HEK293 (cell line): Measurements from ENCODE around the gene MAP4K4.

ENCODE experiments used
- CTCF ChIA-PET: fragments of 350-600 bp; formaldehyde crosslinking; extraction: SDS; loops from one replicate; lab custom pipeline; 2021; ENCODE audit warnings: antibody characterized with exemption; lab: Yijun Ruan, JAX
- POLR2A ChIA-PET: fragments of 300-600 bp; formaldehyde crosslinking; extraction: SDS; loops from one replicate; lab custom pipeline; 2020; ENCODE audit warnings: antibody characterized with exemption, inconsistent platforms; lab: Yijun Ruan, JAX
- H3K27ac ChIP-seq: fragments of 200-500 bp; sonication (Bioruptor generic); 2 replicates; pipeline ENCODE4 v1.5.1; 2014; ENCODE audit warnings: low read depth, low read length, control low read depth, inconsistent platforms; ENCODE audit errors: extremely low read depth
- H3K36me3 ChIP-seq, 2 experiments: fragments of 200-500 bp in 1 of 2; sonication (Bioruptor generic) in 1 of 2; 1 replicate in 1 of 2; 2 replicates in 1 of 2; pipeline ENCODE4 v1.5.1; 2014 to 2017; ENCODE audit warnings: inconsistent platforms in 2 of 2, low read length in 2 of 2; ENCODE audit not compliant: control insufficient read depth in 2 of 2, insufficient read depth in 1 of 2
- H3K4me1 ChIP-seq: fragments of 200-500 bp; sonication (Bioruptor generic); 2 replicates; pipeline ENCODE4 v1.5.1; 2014; ENCODE audit warnings: mild to moderate bottlenecking, low read length, inconsistent platforms; ENCODE audit not compliant: control insufficient read depth, insufficient read depth
- H3K4me3 ChIP-seq: 2 replicates; pipeline ENCODE4 v1.5.1; 2011; ENCODE audit warnings: low read depth, mild to moderate bottlenecking, control low read depth, low read length, moderate library complexity
- H3K9me3 ChIP-seq: fragments of 200-500 bp; sonication (Bioruptor generic); 2 replicates; pipeline ENCODE4 v1.5.1; 2014; ENCODE audit warnings: low read depth, low read length, inconsistent platforms; ENCODE audit not compliant: control insufficient read depth, insufficient read depth
- FEZF1 ChIP-seq: fragments of 450-650 bp; formaldehyde crosslinking; IDR thresholded peaks from 2 replicates; pipeline ENCODE4 v1.5.1; 2016; ENCODE audit warnings: missing biosample characterization, missing genetic modification characterization
- GLI4 ChIP-seq: fragments of 450-650 bp; formaldehyde crosslinking; IDR thresholded peaks from 2 replicates; pipeline ENCODE4 v1.5.1; 2016; ENCODE audit warnings: missing biosample characterization, missing genetic modification characterization
- KLF1 ChIP-seq: fragments of 450-650 bp; formaldehyde crosslinking; IDR thresholded peaks from 2 replicates; pipeline ENCODE4 v1.5.1; 2016; ENCODE audit warnings: missing biosample characterization, missing genetic modification characterization
- KLF8 ChIP-seq: fragments of 450-650 bp; formaldehyde crosslinking; IDR thresholded peaks from 2 replicates; pipeline ENCODE4 v1.5.1; 2016; ENCODE audit warnings: missing biosample characterization, missing genetic modification characterization
- MYNN ChIP-seq: fragments of 450-650 bp; formaldehyde crosslinking; IDR thresholded peaks from 2 replicates; pipeline ENCODE4 v1.5.1; 2016; ENCODE audit warnings: missing biosample characterization, missing genetic modification characterization, borderline replicate concordance
- OVOL3 ChIP-seq: fragments of 450-650 bp; formaldehyde crosslinking; IDR thresholded peaks from 2 replicates; pipeline ENCODE4 v1.5.1; 2016; ENCODE audit warnings: missing biosample characterization, missing genetic modification characterization
- SALL2 ChIP-seq: fragments of 450-650 bp; formaldehyde crosslinking; IDR thresholded peaks from 2 replicates; pipeline ENCODE4 v1.5.0; 2017; ENCODE audit warnings: missing biosample characterization, mild to moderate bottlenecking, missing genetic modification characterization, borderline replicate concordance
- YY1 ChIP-seq: fragments of 450-650 bp; formaldehyde crosslinking; IDR thresholded peaks from 2 replicates; pipeline ENCODE4 v1.5.1; 2018; ENCODE audit warnings: missing biosample characterization, missing genetic modification characterization
- ZBTB21 ChIP-seq: fragments of 450-650 bp; formaldehyde crosslinking; IDR thresholded peaks from 2 replicates; pipeline ENCODE4 v1.5.1; 2017; ENCODE audit warnings: missing biosample characterization, missing genetic modification characterization
- ZNF2 ChIP-seq: fragments of 450-650 bp; formaldehyde crosslinking; IDR thresholded peaks from 2 replicates; pipeline ENCODE4 v1.5.1; 2016; ENCODE audit warnings: missing biosample characterization, missing genetic modification characterization
- ZNF23 ChIP-seq: fragments of 450-650 bp; formaldehyde crosslinking; IDR thresholded peaks from 2 replicates; pipeline ENCODE4 v1.5.1; 2016; ENCODE audit warnings: missing biosample characterization, missing genetic modification characterization, borderline replicate concordance
- ZNF311 ChIP-seq: fragments of 450-650 bp; formaldehyde crosslinking; IDR thresholded peaks from 2 replicates; pipeline ENCODE4 v1.5.1; 2017; ENCODE audit warnings: missing biosample characterization, missing genetic modification characterization, borderline replicate concordance
- ZNF514 ChIP-seq: fragments of 450-650 bp; formaldehyde crosslinking; IDR thresholded peaks from 2 replicates; pipeline ENCODE4 v1.5.1; 2016; ENCODE audit warnings: missing biosample characterization, missing genetic modification characterization
- ZNF560 ChIP-seq: fragments of 450-650 bp; formaldehyde crosslinking; IDR thresholded peaks from 2 replicates; pipeline ENCODE4 v1.5.1; 2017; ENCODE audit warnings: missing biosample characterization, missing genetic modification characterization, borderline replicate concordance
- ZNF677 ChIP-seq: fragments of 450-650 bp; IDR thresholded peaks from 2 replicates; pipeline ENCODE4 v1.5.0; 2018; ENCODE audit warnings: missing biosample characterization, mild to moderate bottlenecking, missing genetic modification characterization, moderate library complexity
- ZNF777 ChIP-seq: fragments of 450-650 bp; formaldehyde crosslinking; IDR thresholded peaks from 2 replicates; pipeline ENCODE4 v1.5.1; 2017; ENCODE audit warnings: missing biosample characterization, missing genetic modification characterization, borderline replicate concordance
- ZNF837 ChIP-seq: fragments of 450-650 bp; formaldehyde crosslinking; IDR thresholded peaks from 2 replicates; pipeline ENCODE4 v1.5.1; 2016; ENCODE audit warnings: missing biosample characterization, missing genetic modification characterization
- TF ChIP-seq, protein P1 (sequence below): fragments of 450-650 bp; formaldehyde crosslinking; IDR thresholded peaks from 2 replicates; pipeline ENCODE4 v1.5.1; 2016; ENCODE audit warnings: missing biosample characterization, missing genetic modification characterization
- TF ChIP-seq, protein P2 (sequence below): fragments of 450-650 bp; formaldehyde crosslinking; IDR thresholded peaks from 2 replicates; pipeline ENCODE4 v1.5.1; 2016; ENCODE audit warnings: missing biosample characterization, missing genetic modification characterization
- TF ChIP-seq, protein P3 (sequence below): fragments of 450-650 bp; formaldehyde crosslinking; IDR thresholded peaks from 2 replicates; pipeline ENCODE4 v1.5.1; 2016; ENCODE audit warnings: missing biosample characterization, missing genetic modification characterization
- TF ChIP-seq, protein P4 (sequence below): fragments of 450-650 bp; formaldehyde crosslinking; IDR thresholded peaks from 2 replicates; pipeline ENCODE4 v1.5.1; 2017; ENCODE audit warnings: missing biosample characterization, missing genetic modification characterization

MAP4K4 gene

DNA sequence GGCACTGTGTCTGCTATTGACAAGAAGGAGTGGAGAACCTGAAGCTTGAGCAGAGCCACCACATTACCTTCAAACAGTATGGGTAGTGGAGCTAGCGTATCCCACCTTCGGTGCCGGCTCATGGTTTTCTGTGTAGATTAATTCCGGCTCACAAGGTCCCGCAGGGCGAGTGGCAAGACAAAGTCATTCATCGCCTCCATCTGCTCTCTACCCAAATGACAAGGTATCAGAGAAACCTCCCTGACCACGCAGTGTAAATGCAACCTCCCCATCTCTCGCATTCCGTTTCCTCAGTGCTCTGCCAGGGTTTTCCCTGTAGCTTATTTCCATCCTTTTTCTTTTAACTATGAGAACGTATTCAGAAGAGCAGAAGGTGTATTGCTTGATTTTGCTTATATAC lies 79.8 kb downstream of the MAP4K4 start (continued):
- TF ChIP-seq ZNF2 (tag by site-specific recombination) (no peak), MYNN (tag by site-specific recombination) (no peak)
- TF ChIP-seq, protein P1, sequence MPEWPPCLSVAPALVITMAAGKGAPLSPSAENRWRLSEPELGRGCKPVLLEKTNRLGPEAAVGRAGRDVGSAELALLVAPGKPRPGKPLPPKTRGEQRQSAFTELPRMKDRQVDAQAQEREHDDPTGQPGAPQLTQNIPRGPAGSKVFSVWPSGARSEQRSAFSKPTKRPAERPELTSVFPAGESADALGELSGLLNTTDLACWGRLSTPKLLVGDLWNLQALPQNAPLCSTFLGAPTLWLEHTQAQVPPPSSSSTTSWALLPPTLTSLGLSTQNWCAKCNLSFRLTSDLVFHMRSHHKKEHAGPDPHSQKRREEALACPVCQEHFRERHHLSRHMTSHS (tag by site-specific recombination): no peak

DNA sequence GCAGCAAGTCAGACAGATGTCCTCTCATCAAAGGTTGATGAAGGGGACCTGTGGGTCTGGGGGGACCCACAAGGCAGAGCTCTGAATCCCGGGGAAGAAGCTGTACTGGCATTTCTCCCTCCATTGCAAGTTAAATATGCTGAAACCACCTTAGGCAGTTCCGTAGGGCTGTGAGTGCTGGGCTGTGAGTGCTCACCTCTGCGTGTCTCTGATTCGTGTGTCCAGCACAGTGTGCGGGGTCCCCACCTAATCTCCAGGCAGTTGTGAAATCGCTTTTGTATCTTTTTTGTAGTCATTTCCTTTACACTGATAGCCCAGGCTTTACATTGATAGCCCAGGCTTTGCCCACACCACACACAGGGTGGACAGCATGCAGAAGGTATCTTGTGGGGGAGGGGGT lies 80.6 kb downstream of the MAP4K4 start:
- ChIA-PET POLR2A (no interaction called here), CTCF (interaction anchor here (1.1 kb wide), 1 partner anchor 10 kb away, joined by 4 read pairs; no protein-coding TSS in a partner anchor)
- Histone ChIP-seq H3K36me3 (no peaks in the 10 kb centered on the region), H3K9me3 (no peaks in the 10 kb centered on the region), H3K4me3 (no peak overlapping the region), H3K4me1 (peaks cover 30% of the 10 kb centered on the region), H3K27ac (no peak overlapping the region)
- no peak for TF ChIP-seq ZNF777 (tag by site-specific recombination)
- TF ChIP-seq, protein P2, sequence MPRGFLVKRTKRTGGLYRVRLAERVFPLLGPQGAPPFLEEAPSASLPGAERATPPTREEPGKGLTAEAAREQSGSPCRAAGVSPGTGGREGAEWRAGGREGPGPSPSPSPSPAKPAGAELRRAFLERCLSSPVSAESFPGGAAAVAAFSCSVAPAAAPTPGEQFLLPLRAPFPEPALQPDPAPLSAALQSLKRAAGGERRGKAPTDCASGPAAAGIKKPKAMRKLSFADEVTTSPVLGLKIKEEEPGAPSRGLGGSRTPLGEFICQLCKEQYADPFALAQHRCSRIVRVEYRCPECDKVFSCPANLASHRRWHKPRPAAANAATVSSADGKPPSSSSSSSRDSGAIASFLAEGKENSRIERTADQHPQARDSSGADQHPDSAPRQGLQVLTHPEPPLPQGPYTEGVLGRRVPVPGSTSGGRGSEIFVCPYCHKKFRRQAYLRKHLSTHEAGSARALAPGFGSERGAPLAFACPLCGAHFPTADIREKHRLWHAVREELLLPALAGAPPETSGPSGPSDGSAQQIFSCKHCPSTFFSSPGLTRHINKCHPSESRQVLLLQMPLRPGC (tag by site-specific recombination): no peak
- no peak for TF ChIP-seq ZNF560 (tag by site-specific recombination)
- no peak for TF ChIP-seq GLI4
- no peak for TF ChIP-seq OVOL3 (tag by site-specific recombination)
- TF ChIP-seq, protein P3, sequence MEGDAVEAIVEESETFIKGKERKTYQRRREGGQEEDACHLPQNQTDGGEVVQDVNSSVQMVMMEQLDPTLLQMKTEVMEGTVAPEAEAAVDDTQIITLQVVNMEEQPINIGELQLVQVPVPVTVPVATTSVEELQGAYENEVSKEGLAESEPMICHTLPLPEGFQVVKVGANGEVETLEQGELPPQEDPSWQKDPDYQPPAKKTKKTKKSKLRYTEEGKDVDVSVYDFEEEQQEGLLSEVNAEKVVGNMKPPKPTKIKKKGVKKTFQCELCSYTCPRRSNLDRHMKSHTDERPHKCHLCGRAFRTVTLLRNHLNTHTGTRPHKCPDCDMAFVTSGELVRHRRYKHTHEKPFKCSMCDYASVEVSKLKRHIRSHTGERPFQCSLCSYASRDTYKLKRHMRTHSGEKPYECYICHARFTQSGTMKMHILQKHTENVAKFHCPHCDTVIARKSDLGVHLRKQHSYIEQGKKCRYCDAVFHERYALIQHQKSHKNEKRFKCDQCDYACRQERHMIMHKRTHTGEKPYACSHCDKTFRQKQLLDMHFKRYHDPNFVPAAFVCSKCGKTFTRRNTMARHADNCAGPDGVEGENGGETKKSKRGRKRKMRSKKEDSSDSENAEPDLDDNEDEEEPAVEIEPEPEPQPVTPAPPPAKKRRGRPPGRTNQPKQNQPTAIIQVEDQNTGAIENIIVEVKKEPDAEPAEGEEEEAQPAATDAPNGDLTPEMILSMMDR (tag by site-specific recombination): no peak

DNA sequence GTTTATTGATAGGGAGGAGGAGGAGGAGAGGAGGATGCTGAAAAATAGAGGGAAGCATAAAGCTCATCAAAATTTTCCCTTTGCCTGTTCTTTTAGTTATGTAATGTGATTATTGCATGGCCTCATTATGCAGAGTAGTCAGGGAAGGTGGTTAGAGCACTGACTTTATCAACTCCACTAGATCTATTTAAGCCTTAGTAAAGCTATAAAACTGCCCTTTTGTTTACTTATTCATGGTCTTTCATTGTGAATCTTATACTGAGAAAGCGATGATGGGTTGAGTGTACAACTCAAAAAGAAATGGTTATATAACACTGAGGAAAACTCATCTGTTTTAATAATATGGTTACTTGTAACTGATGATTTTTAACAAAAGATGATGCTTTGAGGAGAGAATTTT lies 81.7 kb downstream of the MAP4K4 start:
- no peaks in the 10 kb centered on the region for H3K9me3 ChIP-seq
- H3K36me3 ChIP-seq: no peaks in the 10 kb centered on the region
- H3K4me1 ChIP-seq: peaks cover 30% of the 10 kb centered on the region
- TF ChIP-seq ZNF514 (tag by site-specific recombination) (no peak), ZBTB21 (tag by site-specific recombination) (no peak), ZNF311 (no peak), YY1 (no peak), SALL2 (tag by site-specific recombination) (no peak), ZNF23 (tag by site-specific recombination) (no peak), FEZF1 (tag by site-specific recombination) (peak; percentile 27; the same call in 1 of the 2 replicates), ZNF837 (tag by site-specific recombination) (no peak), KLF8 (tag by site-specific recombination) (no peak), ZNF677 (tag by site-specific recombination) (no peak), KLF1 (tag by site-specific recombination) (no peak)
- TF ChIP-seq, protein P4, sequence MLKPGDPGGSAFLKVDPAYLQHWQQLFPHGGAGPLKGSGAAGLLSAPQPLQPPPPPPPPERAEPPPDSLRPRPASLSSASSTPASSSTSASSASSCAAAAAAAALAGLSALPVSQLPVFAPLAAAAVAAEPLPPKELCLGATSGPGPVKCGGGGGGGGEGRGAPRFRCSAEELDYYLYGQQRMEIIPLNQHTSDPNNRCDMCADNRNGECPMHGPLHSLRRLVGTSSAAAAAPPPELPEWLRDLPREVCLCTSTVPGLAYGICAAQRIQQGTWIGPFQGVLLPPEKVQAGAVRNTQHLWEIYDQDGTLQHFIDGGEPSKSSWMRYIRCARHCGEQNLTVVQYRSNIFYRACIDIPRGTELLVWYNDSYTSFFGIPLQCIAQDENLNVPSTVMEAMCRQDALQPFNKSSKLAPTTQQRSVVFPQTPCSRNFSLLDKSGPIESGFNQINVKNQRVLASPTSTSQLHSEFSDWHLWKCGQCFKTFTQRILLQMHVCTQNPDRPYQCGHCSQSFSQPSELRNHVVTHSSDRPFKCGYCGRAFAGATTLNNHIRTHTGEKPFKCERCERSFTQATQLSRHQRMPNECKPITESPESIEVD (tag by site-specific recombination): peak; percentile 56
- ChIA-PET CTCF (interaction anchor here (0.6 to 2.6 kb wide), 6 partner anchors 8 to 256 kb away, joined by 3 to 10 read pairs (median 4); no protein-coding TSS in a partner anchor), POLR2A (no interaction called here)
- H3K27ac ChIP-seq: no peak overlapping the region
- H3K4me3 ChIP-seq: no peak overlapping the region
